GM12878 (cell line): ENCODE measurements around the gene GFRA4. TPM values are rescaled to one million over a fixed set of nuclear protein-coding genes. Genes with fewer than 3 reads are reported as not detected.

Experiments
- ATAC-seq: fragments of 200-7000 bp; cut with Tn5 transposase; 3 replicates; pipeline ENCODE4 v1.9.1; 2020; ENCODE audit warnings: mild to moderate bottlenecking, moderate library complexity
- BruUV-seq: library from RNA; stranded (reverse); fragments of 400-500 nt; replicated peaks from 2 replicates; lab custom pipeline; 2021; lab: Mats Ljungman, UMichigan
- CTCF ChIA-PET: fragments of 300-600 bp; sonication (Branson Sonifier 250); formaldehyde crosslinking; extraction: SDS; loops from one replicate; lab custom pipeline; 2021; ENCODE audit warnings: inconsistent platforms; lab: Yijun Ruan, JAX
- POLR2A ChIA-PET: fragments of 350-600 bp; formaldehyde crosslinking; extraction: SDS; loops from one replicate; lab custom pipeline; 2021; ENCODE audit warnings: inconsistent platforms; lab: Charles Lee
- RAD21 ChIA-PET: fragments of 300-600 bp; sonication (Branson Sonifier 250); formaldehyde crosslinking; loops from one replicate; lab custom pipeline; 2023; ENCODE audit warnings: antibody characterized with exemption; ENCODE audit not compliant: unreplicated experiment; lab: Charles Lee
- SMC1A ChIA-PET: fragments of 300-600 bp; sonication (Branson Sonifier 250); formaldehyde crosslinking; loops from one replicate; lab custom pipeline; 2023; ENCODE audit not compliant: unreplicated experiment, uncharacterized antibody; lab: Charles Lee
- DNase-seq: peaks from one replicate; pipeline ENCODE4 v3.0.0-alpha.2; 2011; ENCODE audit warnings: low read depth, low spot score
- FAIRE-seq: peaks from 3 replicates; lab custom pipeline; 2011; peaks lifted over from hg19 to GRCh38; lab: Jason Lieb, UNC
- H2AFZ ChIP-seq: 2 replicates; pipeline ENCODE4 v1.6.0; 2011; ENCODE audit warnings: low read depth, low read length, control low read depth; ENCODE audit not compliant: control insufficient read depth
- H3K27ac ChIP-seq: 2 replicates; pipeline ENCODE4 v1.5.1; 2011; ENCODE audit warnings: control low read depth; ENCODE audit not compliant: control insufficient read depth, insufficient read depth
- H3K27me3 ChIP-seq, 2 experiments: replicated peaks in 1 of 2; 2 replicates each; pipeline versions ENCODE4 v1.6.0 to v1.6.1; 2011; ENCODE audit warnings: low read length in 1 of 2; ENCODE audit not compliant: control insufficient read depth in 2 of 2, insufficient read depth in 2 of 2
- H3K36me3 ChIP-seq, 2 experiments: 2 replicates each; pipeline ENCODE4 v1.5.1; 2011; ENCODE audit warnings: low read length in 1 of 2; ENCODE audit not compliant: control insufficient read depth in 2 of 2, insufficient read depth in 2 of 2
- H3K4me1 ChIP-seq: 2 replicates; pipeline ENCODE4 v1.6.1; 2011; ENCODE audit warnings: mild to moderate bottlenecking, low read length, moderate library complexity, mixed read lengths; ENCODE audit not compliant: control insufficient read depth, insufficient read depth
- H3K4me2 ChIP-seq: 2 replicates; pipeline ENCODE4 v1.6.0; 2011; ENCODE audit warnings: control low read depth; ENCODE audit not compliant: control insufficient read depth, insufficient read depth
- H3K4me3 ChIP-seq: fragments of 200-600 bp; sonication (generic); 2 replicates; pipeline ENCODE4 v1.5.1; 2016
- H3K79me2 ChIP-seq: 2 replicates; pipeline ENCODE4 v1.6.0; 2011; ENCODE audit warnings: low read length; ENCODE audit not compliant: control insufficient read depth, insufficient read depth
- H3K9ac ChIP-seq: 2 replicates; pipeline ENCODE4 v1.8.0; 2011; ENCODE audit warnings: low read length, control low read depth, mixed read lengths; ENCODE audit not compliant: control insufficient read depth, insufficient read depth
- H3K9me3 ChIP-seq: replicated peaks from 3 replicates; pipeline ENCODE4 v1.5.1; 2011; ENCODE audit warnings: mild to moderate bottlenecking, low read length; ENCODE audit not compliant: control insufficient read depth, insufficient read depth
- H4K20me1 ChIP-seq: 2 replicates; pipeline ENCODE4 v1.6.0; 2011; ENCODE audit not compliant: control insufficient read depth, insufficient read depth
- CBX3 ChIP-seq: fragments of 200-600 bp; sonication (generic); IDR thresholded peaks from 2 replicates; pipeline ENCODE4 v1.6.1; 2016; ENCODE audit warnings: low read depth, borderline replicate concordance
- CBX5 ChIP-seq: sonication (generic); IDR thresholded peaks from 2 replicates; pipeline ENCODE4 v1.6.1; 2016; ENCODE audit warnings: low read depth, moderate library complexity, mild to moderate bottlenecking, inconsistent platforms
- DPF2 ChIP-seq: fragments of 450-650 bp; IDR thresholded peaks from 2 replicates; pipeline ENCODE4 v1.6.1; 2017; ENCODE audit warnings: mild to moderate bottlenecking
- E2F4 ChIP-seq: IDR thresholded peaks from 2 replicates; pipeline ENCODE4 v1.6.1; 2012; ENCODE audit warnings: low read depth, low read length, improper control_type of control experiment
- FOXK2 ChIP-seq: fragments of 450-650 bp; IDR thresholded peaks from 2 replicates; pipeline ENCODE4 v1.6.1; 2017; ENCODE audit warnings: mild to moderate bottlenecking, moderate library complexity
- MEF2B ChIP-seq: fragments of 450-650 bp; IDR thresholded peaks from 2 replicates; pipeline ENCODE4 v1.6.1; 2018; ENCODE audit warnings: mild to moderate bottlenecking, moderate library complexity; ENCODE audit not compliant: partially characterized antibody, poor library complexity, severe bottlenecking
- MLLT1 ChIP-seq: fragments of 450-650 bp; IDR thresholded peaks from 2 replicates; pipeline ENCODE4 v1.6.1; 2016; ENCODE audit warnings: mild to moderate bottlenecking
- MTA2 ChIP-seq: fragments of 450-650 bp; IDR thresholded peaks from 2 replicates; pipeline ENCODE4 v1.6.1; 2016; ENCODE audit warnings: low read depth, mild to moderate bottlenecking, moderate library complexity
- NFYB ChIP-seq: IDR thresholded peaks from 2 replicates; pipeline ENCODE4 v1.6.1; 2011; ENCODE audit warnings: low read depth, mild to moderate bottlenecking, low read length, improper control_type of control experiment, moderate library complexity; ENCODE audit not compliant: insufficient read depth
- NR2F1 ChIP-seq: fragments of 450-650 bp; conservative IDR thresholded peaks from 2 replicates; pipeline ENCODE4 v1.6.1; 2017; ENCODE audit warnings: mild to moderate bottlenecking
- PBX3 ChIP-seq: IDR thresholded peaks from 2 replicates; pipeline ENCODE4 v1.6.1; 2011; ENCODE audit warnings: mild to moderate bottlenecking, low read depth, low read length, moderate library complexity; ENCODE audit not compliant: insufficient replicate concordance
- POLR2A ChIP-seq: IDR thresholded peaks from 2 replicates; pipeline ENCODE4 v1.6.1; 2011; ENCODE audit warnings: low read depth, mild to moderate bottlenecking, low read length
- RAD21 ChIP-seq: IDR thresholded peaks from 2 replicates; pipeline ENCODE4 v1.6.1; 2011; ENCODE audit warnings: mild to moderate bottlenecking, low read depth, low read length, moderate library complexity; ENCODE audit not compliant: insufficient read depth
- TAF1 ChIP-seq: IDR thresholded peaks from 2 replicates; pipeline ENCODE4 v1.6.1; 2011; ENCODE audit warnings: mild to moderate bottlenecking, low read depth, low read length, borderline replicate concordance
- TCF12 ChIP-seq: IDR thresholded peaks from 2 replicates; pipeline ENCODE4 v1.6.1; 2011; ENCODE audit warnings: low read depth, mild to moderate bottlenecking, low read length
- ZNF207 ChIP-seq: fragments of 450-650 bp; IDR thresholded peaks from 2 replicates; pipeline ENCODE4 v1.6.1; 2014; ENCODE audit warnings: antibody characterized with exemption, mild to moderate bottlenecking, borderline replicate concordance
- WGBS: methylation state at CpG from one replicate; pipeline ENCODE4 v1.1.6; 2016; ENCODE audit warnings: low lambda C conversion rate; ENCODE audit not compliant: insufficient replicate concordance, insufficient coverage; ENCODE audit errors: missing lambda C conversion rate; 5-methylcytosine and 5-hydroxymethylcytosine counted together
- in situ Hi-C: fragments of 300-500 bp; cut with MboI; formaldehyde crosslinking; loops from 9 replicates; pipeline ENCODE4 v1.14.3; 2018; ENCODE audit warnings: mixed read lengths
- intact Hi-C: fragments of 100-400 bp; cut with micrococcal nuclease; formaldehyde crosslinking; loops from one replicate; pipeline ENCODE4 v1.14.2; 2022; ENCODE audit not compliant: unreplicated experiment
- polyA plus RNA-seq, 11 experiments: library from polyadenylated mRNA; depleted of rRNA in 4 of 11; unstranded in 6 of 11; stranded (reverse) in 5 of 11; fragments of >200 nt; fragmentation: Nextera tagmentation in 4 of 11; fragmentation: Illumina TruSeq in 1 of 11; extraction: Ambion mirVana in 4 of 11; extraction: Trizol in 1 of 11; gene quantifications; 1 replicate in 1 of 11; 2 replicates in 10 of 11; pipeline versions ENCODE4 v1.2.1 to v1.2.3, GENCODE V29; 2011 to 2016; ENCODE audit warnings: inconsistent platforms in 2 of 11, missing spikeins in 2 of 11, low read depth in 1 of 11
- total RNA-seq, 4 experiments: library from RNA; depleted of rRNA in 3 of 4; stranded (reverse); fragments of >200 nt in 3 of 4; fragmentation: Illumina TruSeq in 1 of 4; extraction: Trizol in 1 of 4; gene quantifications; 2 replicates each; pipeline versions ENCODE4 v1.2.1 to v1.2.3, GENCODE V29; 2013 to 2021

Gene GFRA4
- total and polyA plus RNA-seq, 10 of the 15 experiments (the other 5 are each of a cell fraction or from before 2014, with no cell fraction given) = 0.04 TPM; not detected in 9

GRCh38 chr20:3674447-3674846 is 11.2 kb upstream of the GFRA4 start (continued):
- TF ChIP-seq TAF1 (no peak), E2F4 (no peak), DPF2 (no peak), NFYB (no peak), TCF12 (no peak)

- Histone ChIP-seq H3K27me3 (peaks cover 0 to 5% of the 10 kb centered on the region in 2 experiments; a peak in 2 of 4 replicates), H3K4me3 (no peak overlapping the region), H2AFZ (no peak overlapping the region), H3K4me2 (no peak overlapping the region), H3K9me3 (no peaks in the 10 kb centered on the region), H3K27ac (no peak overlapping the region), H3K36me3 (no peaks in the 10 kb centered on the region), H3K9ac (no peak overlapping the region), H4K20me1 (no peaks in the 10 kb centered on the region; the same call in 1 of the 2 replicates), H3K4me1 (no peaks in the 10 kb centered on the region; the same call in 1 of the 2 replicates), H3K79me2 (no peaks in the 10 kb centered on the region)
- intact Hi-C loops = no loop called here
- ChIA-PET CTCF (interaction anchor here (0.6 to 1.1 kb wide), 2 partner anchors 15 to 522 kb away, joined by 3 read pairs; no protein-coding TSS in a partner anchor), POLR2A (no interaction called here), RAD21 (no interaction called here), SMC1A (no interaction called here)
- FAIRE-seq (no peak), DNase-seq (no peak), ATAC-seq (no peak)
- in situ Hi-C loops = no loop called here
- BruUV-seq = no TSS peak
- WGBS = 81% methylated on average over 49 of the region's 90 CpGs
- TF ChIP-seq MTA2 (no peak), CBX3 (no peak), CBX5 (no peak), POLR2A (no peak), MEF2B (no peak), MLLT1 (no peak), PBX3 (no peak), FOXK2 (no peak), NR2F1 (no peak), E2F4 (no peak), ZNF207 (no peak), RAD21 (no peak)
These were observed 10.2 kb upstream of the GFRA4 start for GRCh38 chr20:3673221-3674070.
